GM21825 (cell line): ENCODE data around the gene NXNL2.

Experiments
- ATAC-seq: cut with Tn5 transposase; IDR thresholded peaks from one replicate; pipeline ENCODE4 v1.9.1; 2021; ENCODE audit warnings: mild to moderate bottlenecking, moderate library complexity; ENCODE audit not compliant: unreplicated experiment

NXNL2 gene

DNA sequence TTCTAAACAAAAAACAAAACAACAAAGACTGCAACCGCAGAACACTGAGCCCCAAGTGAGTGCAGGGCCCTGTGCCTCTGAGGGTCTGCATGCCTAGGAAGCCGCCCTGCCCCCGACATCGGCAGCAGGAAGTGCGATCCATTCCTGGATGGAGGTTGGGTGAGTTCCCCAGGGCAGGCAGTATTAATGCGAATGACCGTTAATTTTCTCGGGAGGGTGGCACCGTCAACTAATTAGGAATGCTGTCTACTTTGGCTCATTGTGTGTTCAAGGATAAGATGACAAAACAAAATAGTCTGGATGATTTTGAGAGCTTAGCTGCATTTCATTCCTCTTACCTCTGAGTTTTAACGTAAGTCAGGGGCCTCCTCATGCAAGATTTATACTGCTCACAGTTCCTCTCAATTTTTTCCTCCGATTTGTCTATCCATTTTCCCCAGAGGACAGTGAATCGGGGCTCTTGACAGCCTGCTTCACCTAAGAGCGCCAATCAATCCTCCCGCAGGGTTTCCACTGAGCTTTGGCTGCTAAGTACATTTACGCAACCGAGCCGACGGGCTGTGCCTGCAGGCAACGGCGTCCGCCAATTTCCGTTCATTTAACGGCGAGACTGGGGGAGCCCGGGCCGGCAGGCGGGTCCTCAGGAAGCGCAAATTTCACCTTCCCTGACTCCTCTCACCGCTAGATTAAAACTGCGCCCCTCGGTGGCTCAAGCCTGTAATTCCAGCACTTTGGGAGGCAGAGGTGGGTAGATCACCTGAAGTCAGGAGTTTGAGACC lies 2.9 kb upstream of the NXNL2 start:
- ATAC-seq: no peak

DNA sequence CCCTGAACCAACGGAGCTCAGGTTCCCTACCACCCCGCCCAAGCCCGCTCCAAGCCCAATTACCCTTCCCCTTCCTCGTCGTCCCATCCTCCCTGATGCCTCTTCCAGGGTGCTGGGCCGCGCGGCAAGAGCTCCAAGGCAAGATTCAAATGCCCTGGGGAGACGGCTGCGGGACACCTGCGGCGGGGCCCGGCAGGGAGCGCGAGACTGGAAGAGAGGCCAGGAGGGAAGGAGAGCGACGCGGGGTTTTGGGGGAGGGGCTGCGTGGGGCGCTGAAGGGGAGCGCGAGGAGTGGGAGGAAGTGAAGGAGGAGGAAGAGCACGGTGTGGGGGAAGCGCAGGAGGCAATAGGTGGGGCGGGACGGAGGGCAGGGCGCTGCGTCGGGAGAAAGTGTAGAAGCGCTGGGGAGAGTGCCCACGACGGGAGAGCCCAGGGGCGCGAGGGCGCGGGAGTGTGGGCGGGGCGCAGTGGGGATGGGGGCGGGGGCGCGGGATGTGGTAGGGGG lies 975 bp upstream of the NXNL2 start:
- ATAC-seq: no peak

DNA sequence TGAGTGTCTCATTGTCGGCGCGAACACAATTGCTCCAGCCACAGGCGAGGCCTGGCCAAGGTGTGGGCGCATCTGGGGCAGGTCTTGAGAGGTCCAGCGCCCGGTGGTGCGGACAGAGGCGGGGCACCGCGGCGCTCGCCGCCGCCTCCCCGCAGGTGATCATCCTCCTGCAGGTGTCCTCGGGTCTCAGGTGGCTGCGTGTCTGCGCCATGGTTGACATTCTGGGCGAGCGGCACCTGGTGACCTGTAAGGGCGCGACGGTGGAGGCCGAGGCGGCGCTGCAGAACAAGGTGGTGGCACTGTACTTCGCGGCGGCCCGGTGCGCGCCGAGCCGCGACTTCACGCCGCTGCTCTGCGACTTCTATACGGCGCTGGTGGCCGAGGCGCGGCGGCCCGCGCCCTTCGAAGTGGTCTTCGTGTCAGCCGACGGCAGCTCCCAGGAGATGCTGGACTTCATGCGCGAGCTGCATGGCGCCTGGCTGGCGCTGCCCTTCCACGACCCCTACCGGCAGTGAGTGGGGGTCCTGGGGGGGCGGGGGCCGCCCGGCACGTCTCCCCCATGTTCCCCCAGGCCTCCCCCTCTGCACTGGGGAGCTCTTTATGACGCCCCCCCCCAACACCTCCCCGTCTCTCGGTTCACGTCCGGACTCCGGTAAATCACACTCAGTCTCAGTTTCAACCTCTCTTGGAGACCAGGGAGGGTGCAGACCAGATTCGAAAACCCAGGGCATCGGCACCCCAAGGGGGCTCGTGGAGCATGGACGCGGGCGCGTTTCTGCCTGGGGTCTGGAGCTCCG lies 446 bp downstream of the NXNL2 start:
- no peak for ATAC-seq

DNA sequence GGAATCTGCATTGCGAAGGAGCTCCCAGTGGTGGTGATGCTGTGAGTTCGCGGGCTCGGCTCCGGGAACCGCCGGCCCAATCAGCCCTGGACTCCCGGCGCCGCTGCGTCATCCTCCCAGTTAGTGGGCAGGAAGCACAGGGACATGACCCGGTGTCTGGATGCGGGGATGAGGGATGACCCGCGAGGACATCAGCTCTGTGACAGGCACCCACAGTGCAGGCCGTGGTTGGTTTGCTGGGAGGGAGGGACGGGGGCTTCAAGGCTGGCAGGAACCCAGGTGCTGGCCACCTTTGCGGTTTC lies 996 bp downstream of the NXNL2 start:
- ATAC-seq: no peak

DNA sequence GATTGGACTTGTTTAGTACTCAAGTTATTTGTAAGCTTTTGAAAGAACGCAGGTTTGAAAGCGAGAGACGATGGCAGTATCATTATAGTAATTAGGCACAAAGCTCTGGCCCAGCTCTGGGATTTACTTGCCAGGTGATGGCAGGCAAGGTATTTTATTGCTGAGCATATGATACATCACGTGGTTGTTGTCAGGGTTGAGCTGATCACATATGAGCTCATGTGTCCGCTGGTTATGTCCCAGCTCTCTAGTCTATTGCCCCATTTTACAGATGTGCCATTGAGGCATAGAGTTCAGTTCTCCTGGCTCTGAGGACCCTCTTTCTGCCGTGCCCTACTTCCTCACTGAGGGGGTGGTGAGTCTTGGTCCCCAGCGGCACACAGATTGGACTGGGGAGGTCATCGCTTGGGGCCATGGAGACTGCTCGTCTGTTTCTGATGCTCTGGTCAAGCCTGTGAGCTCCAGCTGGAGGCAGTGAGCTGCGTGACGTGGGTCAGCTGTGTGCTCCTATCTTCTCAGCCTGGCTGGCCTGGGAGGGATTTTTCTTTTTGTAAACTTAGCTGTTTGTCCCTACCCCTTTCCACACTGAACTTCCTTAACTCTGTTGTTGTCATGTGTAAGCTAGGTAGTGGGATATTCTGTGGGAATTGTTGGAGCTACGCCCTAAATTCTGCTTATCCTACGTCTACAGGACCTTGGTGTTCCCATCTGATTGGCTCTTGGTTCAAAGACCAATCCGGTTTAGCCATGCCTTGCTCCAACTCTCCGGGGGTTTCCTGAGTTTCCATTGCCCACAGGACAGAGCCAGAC lies 2.2 kb downstream of the NXNL2 start:
- ATAC-seq: no peak

DNA sequence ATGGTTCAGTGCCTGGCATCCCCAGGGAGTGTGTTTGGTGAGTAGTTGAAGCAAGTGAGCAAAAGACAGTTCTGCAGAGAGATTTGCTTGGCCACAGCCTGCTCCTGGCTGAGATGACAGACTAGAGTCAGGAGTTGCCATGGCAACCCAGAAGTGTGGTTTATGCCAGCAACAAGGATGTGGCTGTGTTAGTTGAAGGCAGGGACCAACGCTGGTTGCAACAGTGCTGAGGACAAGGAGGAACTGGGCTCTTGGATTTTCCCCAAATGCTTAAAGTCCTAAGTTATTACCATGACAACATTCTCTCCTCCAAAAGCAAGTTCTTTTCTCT lies 2.7 kb downstream of the NXNL2 start:
- ATAC-seq: no peak

DNA sequence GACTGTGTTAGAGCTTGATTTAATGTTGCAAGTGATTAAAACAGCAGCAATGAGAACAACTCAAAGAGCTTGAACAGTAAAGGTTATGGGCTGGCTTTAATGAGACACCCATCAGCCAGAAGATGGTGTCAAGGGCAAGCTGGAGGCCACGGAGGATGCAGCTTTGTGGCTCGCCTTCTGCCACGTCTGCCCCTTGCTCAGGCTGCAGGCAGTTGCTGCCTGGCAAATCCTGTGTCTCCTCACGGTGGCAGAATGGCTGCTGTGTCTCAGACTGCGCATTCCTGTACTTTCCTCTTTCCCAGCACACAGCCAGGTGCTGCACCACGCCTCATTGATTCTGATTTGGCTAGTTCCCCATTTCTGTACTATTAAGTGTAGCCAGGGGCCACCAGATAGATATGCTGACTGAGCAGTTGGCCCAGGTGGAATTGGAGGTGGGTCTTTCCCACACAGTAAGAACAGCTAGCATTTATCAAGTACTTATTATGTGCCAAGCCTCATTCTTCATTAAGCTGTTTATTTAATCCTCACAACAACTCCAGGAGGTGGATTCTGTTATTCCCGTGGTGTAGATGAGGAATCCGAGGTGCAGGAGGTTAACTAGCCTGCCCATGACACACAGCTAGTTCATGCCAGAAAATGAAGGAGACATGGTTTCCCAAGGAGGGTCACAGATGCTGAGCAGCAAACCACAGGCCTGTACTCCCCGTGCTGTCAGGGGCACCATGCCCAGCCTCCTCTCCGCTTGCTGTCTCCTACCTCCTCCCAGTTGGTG lies 3.5 kb downstream of the NXNL2 start:
- no peak for ATAC-seq

DNA sequence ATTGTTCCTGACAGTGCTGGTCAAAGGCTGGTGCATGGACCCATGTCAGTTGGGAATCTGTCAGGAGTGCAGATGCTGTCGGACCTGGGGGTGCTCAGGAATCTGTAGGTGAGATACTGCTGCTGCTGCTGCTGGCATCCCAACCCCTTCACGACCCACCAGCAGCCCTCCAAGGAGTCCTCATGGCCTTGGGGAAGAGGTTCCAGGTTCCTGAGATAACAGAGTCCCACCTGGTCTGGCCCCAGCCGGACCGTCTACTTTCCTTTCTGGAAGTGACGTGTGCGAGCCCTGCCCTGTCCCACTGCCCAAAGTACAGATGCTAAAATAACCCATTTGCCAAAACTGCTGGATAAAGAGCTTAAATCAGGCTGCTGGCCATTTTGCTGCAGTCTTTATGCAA lies 4.3 kb downstream of the NXNL2 start:
- no peak for ATAC-seq

DNA sequence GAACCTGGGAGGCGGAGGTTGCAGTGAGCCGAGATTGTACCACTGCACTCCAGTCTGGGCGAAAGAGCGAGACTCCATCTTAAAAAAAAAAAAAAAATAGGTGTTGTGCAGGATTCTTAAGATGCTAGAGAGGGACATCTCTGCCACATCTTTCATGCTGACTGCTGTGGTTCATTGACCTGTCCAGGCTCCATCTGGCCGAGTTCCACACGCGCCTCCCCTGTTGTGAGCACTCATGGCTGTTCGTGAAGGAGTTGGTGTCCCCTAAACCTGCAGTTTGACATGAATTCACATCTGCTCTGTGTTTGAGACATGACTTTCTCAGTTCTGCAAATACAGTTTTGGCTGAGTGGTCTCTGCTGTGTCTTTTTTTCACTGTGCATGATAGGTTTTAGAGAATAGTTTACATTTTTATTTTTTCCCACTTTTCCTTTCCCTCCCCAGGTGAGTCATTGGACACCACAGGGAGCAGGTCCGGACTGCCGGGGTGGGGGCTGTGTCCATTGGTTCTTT lies 5.3 kb downstream of the NXNL2 start:
- ATAC-seq: no peak

DNA sequence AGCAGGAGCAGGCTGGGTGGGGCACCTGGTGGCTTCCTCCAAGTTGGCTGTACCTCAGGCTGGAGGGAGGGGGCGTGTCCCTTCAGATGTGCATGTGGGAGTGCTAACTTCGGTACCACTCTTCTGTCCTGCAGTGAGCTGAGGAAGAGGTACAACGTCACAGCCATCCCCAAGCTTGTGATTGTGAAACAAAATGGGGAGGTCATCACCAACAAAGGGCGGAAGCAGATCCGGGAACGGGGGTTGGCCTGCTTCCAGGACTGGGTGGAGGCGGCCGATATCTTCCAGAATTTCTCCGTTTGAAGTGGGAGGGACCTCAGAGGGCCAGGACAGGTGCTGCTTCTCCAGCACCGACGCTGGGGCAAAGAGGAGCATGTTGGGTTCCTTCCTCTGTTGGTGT lies 9.3 kb downstream of the NXNL2 start:
- ATAC-seq: no peak

DNA sequence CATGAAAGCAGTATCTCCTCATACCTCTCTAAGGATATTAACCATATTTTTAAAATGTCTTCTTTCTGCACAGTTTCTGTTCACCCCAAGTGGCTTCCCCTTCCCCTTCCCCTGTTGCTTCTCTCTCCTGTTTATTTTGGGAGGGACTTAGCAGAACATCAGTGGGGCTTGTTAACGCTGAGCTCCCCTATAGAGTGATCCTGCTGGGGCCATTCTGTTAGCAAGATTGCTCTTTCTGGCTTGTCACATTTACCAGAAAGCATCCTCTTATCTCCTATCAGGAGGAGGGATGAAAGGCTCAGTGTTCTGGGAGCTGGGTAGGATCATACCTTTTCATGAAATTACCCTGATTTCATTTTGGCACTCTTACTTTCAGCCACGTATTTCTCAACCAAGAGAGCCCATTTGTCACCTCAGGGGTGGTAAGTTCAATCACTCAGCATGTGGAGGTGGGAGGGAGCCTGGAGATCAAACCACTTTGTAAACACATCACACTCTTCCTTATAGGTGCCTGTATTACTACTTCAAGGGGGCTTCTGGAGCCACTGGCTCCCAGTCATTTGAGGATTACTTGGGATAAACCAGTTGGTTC lies 16.7 kb downstream of the NXNL2 start:
- ATAC-seq: no peak

DNA sequence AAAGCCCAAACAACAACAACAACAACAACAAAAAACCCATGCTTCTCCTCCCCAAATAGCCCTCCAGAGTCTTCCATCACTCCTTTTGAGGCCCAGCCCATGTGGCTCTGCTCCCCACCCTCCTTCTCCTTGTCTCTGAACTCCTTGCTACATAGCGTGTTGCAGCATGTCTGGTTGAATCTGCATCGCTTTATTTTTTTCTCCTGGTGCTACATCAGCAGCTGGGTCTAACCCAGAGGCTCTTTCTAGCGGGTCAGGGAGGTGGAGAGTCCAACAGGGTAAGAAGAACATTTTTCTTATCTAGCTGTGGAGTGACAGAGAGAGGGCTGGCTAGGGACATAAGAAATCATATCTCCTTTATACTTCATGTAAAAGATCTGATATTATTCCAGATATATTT lies 18.4 kb downstream of the NXNL2 start:
- no peak for ATAC-seq

DNA sequence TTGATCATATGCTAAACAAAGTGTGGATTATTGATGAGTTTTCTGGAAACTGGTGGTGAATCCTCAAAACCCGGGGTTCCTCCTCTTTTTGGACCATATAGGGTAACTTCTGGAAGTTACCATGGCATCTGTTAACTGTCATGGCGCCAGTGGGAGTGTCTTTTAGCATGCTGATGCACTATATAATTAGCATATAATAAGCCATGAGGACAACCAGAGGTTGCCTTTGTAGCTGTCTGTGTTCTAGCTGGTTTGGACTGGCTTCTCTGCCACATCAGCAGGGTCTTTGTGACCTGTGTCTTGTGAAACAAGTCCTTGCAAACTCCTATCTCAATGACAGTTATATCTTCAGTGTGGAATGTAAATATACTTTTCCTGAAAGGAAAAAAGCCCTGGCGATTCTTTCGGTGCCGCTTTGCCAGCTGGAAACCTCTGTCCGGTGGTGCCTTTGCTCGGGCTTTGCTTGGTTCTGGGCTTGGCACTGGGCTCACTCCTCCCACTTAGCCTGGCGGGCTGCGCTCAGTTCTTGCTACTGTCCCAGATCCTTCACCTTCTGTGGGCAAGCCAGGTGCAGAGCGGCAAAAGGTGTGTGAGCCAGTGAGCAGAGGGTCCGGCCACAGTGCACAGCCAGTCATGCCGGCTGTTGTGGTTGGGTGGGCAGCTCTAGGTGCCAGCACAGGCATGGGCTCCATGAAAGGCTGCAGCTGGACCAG lies 20.4 kb downstream of the NXNL2 start:
- ATAC-seq: no peak

DNA sequence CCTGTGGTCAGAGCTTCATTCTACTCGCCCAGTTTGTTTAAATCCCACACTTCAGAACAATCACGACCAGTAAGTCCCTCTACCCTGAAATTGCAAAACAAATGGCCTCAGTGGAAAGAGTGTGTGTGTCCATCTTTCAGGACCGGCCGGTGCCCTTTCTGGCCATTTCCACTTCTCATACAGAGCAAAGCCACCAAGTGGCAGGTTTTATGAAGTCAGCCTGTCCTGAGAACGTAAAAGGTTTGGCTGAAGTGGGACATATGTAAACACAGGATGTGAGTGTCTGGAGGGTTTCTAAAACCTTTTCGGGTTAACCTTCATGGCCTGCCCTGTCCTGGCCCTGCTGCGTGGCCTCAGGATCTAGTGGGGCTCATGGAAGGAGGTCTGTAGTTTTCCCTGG lies 24.7 kb downstream of the NXNL2 start:
- no peak for ATAC-seq

DNA sequence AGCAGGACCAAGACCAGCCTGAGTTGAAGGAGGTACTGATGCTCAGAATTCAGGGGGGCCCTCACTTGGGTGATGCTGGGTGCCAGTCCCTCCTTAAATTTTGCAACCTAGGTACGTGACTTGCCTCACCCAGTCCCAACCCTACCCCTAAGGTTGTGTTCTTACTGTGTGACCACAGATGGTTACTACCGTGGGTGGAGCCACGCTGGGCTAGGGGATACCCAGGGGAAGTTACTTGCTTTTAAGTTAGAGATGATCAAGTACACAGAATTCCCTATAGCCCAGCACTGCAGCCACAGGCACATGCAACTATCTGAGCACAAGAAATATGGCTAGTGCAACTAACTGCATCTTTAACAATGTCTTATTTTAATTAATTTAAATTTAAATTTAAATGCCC lies 32.9 kb downstream of the NXNL2 start:
- ATAC-seq: no peak

DNA sequence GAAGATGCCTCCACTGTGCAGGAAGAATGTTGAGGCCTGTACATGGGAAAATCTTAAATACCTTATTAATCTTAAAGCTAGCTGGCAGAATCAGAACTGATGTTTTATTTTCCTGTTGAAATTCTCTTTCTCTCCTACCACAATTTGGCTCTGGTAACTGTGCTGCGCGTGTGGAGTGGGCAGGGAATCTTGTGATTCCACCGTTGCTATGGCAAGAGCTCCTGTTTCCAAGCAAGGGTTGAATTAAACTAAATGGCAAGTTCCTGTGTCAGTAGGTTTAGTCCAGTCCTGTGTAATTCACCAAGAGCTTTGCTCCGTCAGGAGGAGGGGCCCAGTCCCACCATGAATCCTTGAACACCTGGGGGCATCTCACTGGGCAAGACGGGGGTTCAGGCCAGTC lies 36.4 kb downstream of the NXNL2 start:
- no peak for ATAC-seq

DNA sequence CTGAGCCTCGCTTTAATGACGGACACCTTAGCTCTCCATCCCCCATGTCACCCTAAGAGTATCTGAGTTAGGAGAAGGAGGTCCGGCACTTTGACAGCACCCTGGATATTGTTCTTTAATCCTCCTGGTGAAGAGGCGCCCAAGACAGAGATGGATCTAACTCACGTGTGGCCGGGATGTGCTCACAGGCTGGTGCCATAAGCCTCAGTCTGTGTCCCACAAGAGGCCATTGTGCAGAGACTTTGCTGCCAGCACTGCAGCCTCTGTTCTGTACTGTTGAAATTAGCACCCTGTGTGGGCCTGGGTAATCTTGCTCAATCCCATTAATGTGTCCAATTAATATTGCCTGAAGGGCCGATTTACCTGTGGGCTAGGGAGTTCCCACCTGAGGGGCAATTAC lies 37.7 kb downstream of the NXNL2 start:
- no peak for ATAC-seq

DNA sequence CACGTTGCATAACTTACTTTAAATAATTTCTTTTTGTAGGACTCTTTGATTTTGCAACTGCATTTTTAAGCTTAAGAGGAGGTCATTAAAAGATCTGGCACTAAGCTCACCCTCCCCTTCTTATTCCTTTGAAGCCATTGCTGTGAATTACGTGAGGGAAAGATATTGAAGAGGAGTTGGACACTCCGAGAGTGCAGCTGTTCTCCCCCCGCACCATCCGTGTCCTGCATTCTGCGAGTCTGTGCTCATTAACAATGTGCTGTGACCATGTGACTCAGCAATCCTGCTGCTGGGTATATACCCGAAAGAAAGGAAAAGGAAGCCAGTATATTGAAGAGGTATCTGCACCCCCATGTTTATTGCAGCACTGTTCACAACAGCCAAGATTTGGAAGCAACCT lies 40.0 kb downstream of the NXNL2 start:
- no peak for ATAC-seq

DNA sequence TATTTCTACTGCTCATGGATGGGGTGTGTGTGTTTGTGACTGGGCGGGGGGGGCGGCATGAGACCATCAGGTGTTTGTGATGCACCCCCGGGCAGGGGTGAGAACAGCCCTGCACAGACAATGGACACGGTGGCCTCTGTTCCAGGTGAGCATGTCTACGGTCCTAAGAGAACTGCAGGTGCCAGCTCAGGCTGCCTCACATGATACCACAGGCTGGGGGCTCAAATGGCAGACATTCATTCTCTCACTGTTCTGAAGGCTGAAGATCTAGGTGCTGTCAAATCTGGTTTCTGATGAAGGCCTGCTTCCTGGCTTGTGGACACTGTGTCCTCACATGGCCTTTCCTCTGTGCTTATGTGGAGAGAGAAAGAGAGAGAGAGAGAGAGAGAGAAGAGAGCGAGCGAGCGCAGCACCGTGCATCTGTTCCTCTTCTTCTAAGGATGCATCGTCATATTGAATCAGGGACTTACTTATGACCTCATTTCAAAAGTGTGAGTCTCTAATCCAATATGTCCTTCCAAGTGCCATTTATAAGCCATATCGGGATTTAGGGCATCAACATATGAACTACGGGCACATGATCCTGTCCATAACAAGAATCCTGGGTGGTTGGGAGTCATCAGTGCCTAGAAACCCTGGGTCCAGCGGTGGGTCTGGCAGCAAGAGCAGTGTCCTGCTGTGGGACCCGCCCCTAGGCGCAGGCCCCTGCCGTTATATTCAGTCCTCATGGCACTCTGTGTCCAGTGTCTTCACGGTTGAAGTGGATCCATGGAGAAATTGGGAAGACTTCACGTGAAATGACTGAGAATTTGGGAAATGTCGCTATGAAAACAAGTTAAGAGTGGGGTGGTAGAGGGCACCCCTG lies 42.5 kb downstream of the NXNL2 start:
- no peak for ATAC-seq
